Measurements from ENCODE around the gene RSPO4.
A peak's percentile ranks its signal among the peaks of the same experiment; 100 is the strongest.

Gene RSPO4

DNA sequence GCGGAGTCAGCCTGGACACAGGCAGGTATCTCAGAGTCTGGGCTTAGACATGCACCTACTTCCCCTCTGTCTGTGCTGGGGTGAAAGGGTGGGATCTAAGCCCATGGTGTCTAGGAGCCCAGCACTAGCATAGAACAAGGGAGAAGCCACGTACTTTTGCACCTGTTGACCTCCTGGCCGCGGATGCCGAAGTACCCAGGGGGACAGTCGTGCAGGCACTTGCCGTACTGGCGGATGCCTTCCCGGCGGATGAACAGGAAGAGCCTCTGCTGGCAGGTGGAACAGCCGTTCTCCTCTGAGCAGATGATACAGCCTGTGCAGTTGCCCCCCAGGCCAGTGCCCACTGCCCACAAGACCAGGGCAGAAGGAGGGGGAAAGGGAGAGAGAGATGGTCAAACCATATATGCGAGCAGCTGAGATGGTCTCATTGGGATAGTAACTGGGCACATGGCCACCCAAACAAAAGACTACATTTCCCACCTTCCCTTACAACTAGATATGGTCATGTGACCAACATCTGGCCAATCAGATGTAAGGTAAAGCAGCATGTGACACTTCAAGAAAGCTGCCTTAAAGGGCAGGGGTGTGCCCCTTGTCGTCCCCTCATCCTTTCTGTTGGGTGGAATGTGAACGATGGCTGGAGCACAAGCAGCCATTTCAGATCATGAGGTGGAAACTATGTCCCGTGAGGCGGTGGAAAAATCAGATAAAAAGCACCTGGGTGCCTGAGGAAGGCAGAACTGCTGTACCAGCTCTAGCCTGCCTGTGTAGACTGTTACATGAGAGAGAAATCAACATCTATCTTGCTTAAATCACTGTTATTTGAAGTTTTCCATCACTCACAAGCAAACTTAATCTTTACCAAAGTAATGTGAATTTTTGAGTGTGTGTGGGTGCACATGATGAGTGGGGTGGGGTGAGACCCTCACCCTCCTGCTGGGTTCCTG is 34.0 kb downstream of the RSPO4 start:
- peak; percentile 31 for DNase-seq

DNA sequence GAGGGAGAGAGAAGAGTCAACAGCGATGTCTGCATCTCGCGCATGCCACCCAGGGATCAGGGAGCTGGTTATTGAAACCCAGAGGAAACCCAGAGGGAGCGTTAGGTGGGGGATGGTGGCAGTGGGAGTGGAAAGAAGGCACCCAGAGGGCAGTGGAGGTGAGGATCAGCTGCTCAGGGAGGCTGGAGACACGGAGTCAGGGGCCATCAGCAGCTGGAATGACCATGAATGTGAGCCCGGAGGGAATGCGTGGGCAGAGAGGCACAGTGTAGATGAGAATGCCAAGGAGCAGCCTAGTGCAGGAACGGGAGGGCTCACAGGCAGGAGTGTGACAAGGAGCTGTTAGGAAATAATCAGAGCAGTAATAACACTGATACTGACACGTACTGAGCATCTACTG is 36.2 kb downstream of the RSPO4 start:
- DNase-seq = no peak

DNA sequence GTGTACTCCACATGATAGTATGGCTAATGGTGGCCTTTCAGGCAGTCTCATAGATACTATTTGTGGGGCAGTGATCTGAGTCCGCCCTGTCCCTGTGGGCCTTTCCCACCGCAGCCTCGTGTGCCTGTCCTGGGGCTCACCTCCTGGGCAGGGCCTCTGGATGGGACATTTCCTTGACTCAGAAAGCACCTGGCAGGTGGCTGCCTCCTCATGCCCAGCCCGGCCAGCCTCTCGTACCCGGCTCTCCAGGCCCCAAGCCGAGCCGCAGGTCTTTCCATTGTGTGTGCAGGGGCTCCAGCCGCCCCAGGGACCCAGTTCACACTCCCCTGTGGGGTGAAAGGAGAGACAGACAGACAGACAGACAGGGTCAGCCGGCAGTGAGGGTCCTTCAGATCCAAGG is 38.3 kb downstream of the RSPO4 start:
- no peak for DNase-seq

DNA sequence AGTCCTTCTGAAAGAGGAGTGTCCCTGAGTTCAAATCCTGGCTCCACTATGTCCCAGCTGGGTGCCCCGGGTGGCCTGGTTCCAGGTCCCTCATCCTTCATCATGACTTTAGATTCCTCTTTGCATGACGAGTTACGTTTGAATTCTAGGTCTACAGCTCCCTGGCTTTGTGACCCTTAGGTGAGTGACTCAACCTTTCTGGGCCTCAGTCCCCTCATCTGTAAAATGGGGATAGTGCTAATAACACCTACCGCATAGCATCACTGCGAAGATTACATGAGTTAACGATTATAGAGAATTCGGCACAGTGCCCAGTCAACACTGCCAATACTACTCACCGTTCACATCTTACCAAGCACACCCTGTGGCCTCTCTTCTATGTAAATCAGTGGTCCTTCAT is 39.4 kb downstream of the RSPO4 start:
- DNase-seq = no peak

DNA sequence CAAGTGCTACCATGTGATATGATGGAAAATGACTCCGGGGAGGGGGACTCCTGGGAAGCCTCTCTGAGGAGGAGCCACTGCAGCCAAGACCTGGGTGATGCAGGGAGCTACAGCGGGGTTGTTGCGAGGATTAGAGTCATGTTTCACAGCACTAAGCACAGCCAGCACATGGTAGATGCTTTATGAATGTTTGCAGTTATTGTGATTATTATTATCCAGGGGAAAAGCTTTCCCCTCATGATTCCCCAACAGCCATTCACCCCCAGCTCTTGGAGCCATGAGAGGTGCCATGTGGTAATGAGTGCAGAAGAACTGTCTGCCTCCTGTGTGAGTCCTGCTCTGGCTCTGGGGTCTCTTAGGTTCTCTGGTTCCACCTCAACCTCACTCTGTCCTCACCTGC is 39.9 kb downstream of the RSPO4 start:
- no peak for DNase-seq

DNA sequence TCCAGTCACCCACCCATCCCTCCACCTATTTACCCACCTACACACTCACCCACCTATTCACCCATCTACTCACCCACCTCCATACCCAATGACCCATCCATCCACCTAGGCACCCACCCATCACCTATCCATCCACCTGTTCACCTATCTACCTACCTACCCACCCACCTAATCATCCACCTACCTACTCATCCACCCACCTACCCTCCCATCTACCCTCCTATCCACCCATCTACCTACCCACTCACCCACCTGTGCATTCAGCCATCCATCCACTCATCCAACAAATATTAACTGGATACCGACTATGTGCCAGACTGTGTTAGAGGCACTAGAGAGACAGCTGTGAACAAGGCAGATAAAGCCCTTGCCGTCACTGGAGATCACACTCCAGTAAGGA is 40.3 kb downstream of the RSPO4 start:
- no peak for DNase-seq

DNA sequence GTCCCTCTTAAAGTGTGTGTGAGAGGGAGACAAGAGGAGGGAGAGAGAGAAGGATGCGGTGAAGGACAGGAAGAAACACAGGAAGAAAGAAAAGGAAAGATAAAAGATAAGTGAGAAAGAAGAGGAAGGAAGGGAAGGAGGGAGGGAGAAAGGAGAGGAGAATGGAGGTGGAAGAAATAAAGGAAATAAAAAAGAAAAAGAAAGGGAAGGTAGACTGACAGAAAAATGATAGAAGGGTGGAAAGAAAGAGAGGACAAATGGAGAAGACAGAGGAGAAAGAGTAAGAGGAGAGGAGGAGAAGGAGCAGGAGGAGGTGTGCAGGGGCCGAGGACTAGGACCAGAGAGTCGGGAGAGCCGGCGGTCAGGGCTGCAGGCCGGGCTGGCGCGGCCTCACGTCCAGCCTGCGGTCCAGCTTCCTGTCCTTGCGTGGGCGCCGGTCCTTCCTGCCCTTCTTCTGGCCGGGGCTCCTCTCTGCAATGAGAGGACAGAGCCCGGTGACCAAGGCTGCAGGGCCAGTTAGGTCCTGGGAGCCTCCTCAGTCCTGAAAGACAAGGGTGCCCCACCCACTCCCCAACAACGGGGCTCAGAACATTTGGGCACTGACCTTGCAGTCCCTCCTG is 42.0 kb downstream of the RSPO4 start:
- no peak for DNase-seq

DNA sequence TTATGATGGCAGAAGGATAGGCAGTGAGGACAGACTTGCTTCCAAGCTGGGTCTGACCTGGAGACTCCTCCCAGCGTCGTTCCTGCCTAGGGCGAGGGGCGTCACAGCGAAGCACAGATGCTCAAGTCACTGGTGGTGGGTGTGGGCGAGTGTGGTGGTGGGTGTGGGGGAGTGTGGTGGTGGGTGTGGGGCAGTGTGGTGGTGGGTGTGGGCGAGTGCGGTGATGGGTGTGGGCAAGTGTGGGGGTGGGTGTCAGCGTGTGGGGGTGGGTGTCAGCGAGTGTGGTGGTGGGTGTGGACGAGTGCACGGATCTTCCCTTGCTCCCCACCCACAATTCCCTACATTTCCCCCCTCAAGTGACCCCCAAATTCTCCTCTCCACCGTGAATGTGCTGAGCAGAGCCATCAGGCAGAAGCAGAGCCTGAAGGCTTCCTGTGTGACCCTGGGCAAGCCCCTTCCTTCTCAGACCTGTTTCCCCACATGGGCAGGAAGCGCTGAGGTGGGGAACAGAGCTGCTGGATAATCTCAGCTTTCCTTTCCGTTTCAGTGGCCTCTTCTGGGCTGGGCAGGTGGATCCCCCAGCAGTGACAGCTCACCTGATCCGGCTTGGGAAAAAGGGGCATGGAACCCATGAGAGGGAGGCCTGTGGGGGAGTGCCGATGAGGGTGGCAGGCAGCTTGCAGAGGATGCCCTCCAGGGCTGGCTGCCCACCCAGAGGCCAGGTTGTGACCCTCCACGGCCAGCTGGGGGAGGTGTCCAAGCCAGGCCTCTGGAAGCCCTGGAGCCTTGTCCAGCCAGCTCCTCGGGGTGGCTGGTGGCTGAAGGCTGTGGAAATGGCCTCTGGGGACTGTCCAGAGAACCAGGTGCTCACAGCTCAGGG is 42.9 kb downstream of the RSPO4 start:
- no peak for DNase-seq

DNA sequence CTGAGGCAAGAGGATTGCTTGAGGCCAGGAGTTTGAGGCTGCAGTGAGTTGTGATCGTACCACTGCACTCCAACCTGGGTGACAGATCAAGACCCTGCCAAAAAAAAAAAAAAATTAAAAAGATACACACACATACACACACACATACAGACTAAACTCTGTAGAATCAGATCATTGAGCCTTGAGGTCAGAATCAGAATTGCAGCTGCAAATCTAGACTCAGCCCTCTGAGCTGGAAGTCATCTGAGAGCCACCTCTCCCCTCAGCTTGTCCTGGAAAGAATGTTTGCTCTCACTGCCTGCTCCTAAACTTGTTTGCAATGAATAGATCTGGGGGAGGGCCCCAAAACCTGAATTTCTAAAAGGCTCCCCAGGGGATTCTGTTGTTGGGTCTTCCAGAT is 44.6 kb downstream of the RSPO4 start:
- DNase-seq = no peak

DNA sequence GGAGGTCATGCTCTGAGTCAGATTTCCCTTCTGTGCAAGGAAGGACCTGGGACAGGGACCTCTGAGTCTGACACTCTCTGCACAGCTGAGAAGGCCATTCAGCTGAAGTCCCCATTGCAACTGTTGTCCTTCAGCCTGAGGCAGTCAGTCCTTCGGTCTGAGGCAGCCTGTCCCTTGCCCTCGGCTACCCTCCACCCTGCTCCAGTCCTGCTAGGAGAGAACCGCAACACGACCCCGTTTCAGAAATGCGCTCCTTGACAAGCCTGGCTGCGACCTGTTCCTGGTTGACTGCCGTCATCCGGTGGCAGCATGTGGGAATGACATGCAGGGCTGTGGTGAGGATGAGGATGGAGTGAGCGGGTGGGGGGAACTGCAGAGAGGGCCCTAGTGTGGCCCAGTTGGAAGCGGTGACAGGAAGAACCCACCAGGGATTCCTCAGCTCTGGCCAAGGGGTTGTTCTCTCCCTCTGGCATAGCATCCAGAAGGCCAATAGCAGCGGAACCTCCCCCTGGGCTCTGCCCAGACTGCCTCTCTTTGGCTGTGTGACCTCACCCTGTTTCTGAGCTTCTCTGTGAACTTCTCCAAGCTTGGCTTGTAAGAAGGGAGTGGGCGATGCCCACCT is 45.7 kb downstream of the RSPO4 start:
- peak; percentile 56 for DNase-seq

DNA sequence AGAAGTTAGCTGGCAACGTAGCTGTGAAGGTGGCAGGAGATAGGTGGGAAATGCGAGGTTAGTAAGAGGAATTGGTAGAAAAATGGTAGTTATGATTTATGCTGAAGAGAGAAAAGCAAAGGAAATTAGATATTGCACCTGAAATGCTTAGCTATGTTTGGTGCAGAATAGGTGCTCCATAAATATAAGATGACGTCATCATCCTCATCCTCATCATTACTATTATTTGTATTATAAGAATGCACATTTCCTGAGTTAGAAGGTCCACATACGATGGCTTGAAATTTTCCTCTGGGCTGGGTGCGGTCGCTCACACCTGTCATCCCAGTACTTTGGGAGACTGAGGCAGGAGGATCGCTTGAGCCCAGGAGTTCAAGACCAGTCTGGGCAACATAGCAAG is 46.5 kb downstream of the RSPO4 start:
- DNase-seq = no peak

DNA sequence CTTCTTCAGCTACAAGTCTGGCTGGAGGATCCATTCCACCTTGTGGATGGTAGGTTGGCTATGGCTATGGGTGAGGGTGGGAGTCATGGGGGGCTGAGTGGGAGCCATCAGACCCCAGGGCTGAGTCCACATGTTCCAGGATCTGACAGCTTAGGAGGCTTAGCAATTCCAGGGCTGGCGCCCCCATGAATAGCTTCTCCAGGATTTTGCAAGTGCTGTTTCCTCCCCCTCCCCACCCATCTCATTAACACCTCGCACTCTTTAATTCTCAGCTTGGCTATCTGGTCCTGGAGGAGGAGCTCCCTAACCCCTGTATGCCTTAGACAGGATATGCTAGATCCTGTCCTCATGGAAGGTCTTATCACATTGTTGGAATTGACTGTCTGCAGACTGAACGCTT is 47.0 kb downstream of the RSPO4 start:
- DNase-seq = no peak

DNA sequence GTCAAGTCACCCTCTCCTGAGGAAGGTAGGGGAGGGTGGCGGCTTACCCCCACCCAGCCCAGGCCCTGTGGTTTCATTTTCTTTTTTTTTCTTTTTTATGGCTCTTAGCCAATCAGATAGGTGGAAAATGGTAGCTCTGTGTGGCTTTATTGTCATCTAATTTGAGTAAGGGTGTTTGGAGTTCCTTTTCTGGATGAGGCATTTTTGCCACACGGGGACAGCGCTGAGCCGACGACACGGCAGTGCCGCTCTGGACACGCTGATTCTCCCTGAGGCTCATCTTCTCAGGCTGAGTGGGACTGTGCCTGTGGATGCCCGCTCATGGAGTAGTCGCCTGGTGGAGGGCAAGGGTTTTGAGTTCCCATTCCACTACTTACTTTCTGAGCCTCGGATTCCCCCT is 48.4 kb downstream of the RSPO4 start:
- DNase-seq = peak; percentile 37

DNA sequence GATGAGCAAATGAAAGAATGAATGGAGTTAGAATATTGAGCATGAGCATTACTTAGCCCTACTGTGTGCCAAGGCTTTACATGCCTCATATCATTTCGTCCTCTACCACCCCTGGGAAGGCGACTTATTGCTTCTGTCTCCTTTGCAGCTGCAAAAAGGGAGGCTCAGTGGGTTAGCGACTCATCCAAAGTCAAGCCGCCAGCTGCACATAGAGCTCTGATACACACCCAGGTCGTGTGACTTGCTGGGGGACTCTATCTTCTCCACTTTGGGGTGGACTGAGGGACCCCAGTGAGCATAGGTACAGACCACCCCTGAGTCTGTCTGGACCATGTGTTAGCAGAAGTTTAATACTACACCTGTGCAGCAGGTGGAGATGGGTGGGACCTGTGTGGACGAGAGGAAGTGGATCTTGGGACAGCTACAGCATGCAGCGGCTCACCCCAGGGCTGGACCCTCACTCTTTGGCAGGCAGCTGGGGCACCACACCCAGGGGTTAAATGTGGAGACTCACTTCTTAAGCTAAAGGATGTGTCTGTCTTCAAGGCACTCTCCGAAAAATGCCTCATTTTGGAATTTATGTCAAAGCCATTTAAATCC is 49.8 kb downstream of the RSPO4 start:
- no peak for DNase-seq

DNA sequence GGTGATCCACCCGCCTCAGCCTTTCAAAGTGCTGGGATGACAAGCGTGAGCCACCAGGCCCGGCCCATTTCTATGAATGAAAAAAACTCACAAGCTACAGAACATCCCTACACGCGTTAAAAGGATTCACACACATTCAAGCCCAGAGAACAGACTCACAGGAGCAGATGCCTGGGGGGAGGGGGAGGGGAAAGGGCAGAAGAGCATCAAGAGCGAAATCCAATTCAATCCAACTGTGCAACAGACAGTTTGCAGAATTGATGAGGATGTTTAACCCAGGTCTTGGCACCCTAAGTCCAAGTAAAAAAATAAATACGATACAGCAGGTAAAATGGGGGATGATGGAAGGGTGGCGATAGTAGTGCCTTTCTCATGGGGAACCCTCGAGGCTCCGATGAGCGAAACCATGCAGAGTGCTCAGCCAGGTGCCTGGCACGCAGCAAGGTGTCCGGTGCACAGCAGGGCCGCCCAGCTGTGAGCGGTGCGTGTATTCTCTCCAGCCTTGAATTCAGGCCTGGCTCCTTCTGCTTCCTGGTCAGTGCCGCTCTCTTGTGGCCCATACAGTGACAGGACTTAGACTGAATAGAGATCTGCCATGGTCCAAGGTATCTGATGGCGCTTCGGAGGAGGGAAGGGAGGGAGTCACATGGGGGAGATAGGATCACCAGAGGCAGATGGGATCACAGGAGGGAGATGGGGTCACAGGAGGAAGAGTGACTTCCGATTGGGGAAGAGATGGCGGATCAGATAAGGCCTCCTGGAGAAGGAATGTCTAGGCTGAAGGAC is 50.5 kb downstream of the RSPO4 start:
- no peak for DNase-seq

DNA sequence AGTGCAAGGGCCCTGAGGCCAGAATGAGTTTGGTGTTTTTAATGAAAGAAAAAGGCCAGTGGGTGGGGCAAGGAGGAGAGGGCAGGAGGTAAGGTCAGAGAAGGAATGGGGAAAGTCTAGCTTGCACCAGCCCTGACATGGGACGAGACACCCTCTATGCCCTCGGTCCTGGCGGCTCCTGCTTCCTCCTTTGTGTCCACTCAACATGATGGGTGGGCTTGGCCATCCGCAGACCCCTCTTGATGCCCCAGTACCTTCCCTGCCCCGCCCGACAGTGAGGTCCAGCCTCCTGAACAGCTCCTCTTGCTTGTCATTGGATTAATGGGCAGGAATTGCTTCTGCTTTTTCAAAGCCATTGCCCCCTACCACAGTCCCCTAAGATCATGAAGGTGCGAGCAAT is 52.4 kb downstream of the RSPO4 start:
- DNase-seq = no peak

DNA sequence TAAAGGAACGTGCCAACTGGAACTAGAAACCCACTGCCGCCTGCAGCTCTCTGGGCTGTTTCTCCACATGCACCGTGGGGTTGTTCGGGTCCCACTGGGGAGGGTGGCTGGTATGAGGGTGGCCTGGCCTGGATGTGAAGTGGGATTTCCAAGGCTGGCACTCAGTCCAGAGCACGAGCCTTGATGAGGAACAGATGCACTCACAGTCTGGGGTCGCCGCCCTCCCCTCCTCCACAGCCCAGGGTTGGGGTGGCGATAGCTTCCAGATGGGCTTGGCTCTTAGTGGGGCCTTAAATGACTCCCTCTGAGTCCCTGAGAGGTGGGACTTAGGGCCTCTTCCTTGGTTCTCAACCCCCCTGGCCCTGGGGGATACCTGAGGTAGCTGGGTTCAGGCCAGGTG is 55.3 kb downstream of the RSPO4 start:
- DNase-seq = no peak

DNA sequence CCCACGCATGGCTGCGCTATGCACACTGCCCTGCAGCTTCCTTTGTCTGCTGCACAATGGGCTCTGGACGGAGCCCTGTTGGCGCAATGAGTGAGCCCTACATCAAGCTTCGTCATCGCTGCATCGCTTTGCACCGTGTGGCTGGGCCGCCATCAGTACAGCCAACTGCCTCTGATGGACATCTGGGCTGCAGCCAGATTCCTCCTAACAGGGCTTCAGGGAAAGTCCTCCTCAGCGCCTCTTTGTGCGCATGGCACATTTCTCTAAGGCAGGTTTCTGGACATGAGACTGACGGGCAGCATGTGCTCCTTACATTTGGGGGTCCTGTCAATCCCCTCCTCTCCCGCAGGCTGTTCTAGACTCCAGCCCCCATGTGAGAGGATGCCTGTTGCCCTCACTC is 56.3 kb downstream of the RSPO4 start:
- no peak for DNase-seq

DNA sequence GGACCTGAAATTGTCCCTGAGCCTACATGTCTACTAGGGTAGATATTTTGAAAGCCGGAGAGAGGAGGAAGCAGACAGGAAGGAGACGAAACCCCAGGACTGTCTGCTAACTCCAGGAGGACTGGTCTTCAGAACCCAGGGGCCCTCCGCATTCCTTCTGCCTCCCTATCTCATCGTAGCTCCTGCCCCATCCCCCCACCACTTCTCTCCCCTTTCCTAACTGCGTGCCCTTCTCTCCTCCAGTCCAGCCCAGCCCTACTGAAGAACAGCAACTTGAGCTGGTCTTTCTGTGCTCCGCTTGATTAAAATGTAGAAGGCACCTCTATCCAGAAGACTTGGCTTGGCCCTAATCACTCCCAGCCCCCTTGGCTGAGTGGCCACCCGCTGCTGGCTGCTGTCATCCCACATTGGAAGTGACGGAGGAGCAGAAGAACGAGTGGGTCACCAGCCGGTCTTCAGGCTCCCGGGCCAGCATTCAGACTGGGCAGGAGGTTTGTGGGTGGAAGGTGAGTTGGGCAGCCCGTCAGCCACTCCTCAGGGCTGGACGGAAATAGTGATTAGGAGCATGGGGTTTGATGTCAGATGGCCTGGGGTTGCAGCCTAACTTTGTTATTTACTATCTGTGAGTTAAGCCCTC is 57.2 kb downstream of the RSPO4 start:
- no peak for DNase-seq

DNA sequence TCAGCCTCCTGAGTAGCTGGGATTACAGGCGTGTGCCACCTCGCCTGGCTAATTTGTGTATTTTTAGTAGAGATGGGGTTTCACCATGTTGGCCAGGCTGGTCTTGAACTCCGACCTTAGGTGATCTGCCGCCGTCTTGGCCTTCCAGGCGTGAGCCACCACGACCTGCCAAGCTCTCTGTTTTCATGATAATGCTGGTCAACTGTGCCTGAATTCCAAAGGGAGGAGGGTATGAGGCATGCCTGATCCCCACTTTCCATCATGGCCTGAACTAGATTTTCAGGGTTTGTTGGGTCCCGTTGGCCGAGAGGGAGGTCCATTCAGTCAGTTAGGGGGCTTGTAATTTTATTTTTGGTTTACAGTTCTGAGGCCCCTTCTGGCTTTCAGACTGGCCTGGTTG is 58.0 kb downstream of the RSPO4 start:
- no peak for DNase-seq

DNA sequence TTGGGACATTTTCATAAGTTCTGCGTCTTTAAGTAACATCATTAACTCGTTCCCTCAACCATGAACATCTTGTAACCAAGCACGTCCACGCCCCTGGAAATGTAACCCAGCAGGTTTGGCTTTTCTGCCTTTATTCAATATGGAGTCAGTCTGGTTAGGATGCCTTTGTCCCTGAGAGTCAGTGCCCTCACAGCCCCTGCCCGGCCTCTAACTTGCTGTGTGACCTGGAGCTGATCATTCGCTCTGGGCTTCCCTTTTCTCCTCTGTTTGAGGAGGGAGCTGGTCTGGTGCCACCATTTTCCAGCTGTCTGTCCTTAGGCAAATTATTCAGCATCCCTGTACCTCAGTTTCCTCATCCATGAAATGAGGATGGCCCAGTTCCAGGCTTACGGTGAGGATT is 59.5 kb downstream of the RSPO4 start:
- no peak for DNase-seq

All from EL (cell line).